A549 (cell line): Measurements from ENCODE around the gene PCED1B.

Experiments
- RAD21 ChIP-seq, 2 experiments: fragments of >200 bp in 1 of 2; sonication (Bioruptor Twin) in 1 of 2; formaldehyde crosslinking in 1 of 2; IDR thresholded peaks in 1 of 2; conservative IDR thresholded peaks in 1 of 2; 2 replicates in 1 of 2; 3 replicates in 1 of 2; pipeline ENCODE4 v1.6.1; 2012 to 2018; ENCODE audit warnings: inconsistent platforms in 1 of 2
- SMC3 ChIP-seq: fragments of >200 bp; sonication (Bioruptor Twin); formaldehyde crosslinking; IDR thresholded peaks from 3 replicates; pipeline ENCODE4 v1.6.1; 2018; ENCODE audit warnings: inconsistent platforms
- TF ChIP-seq, protein P1 (sequence below): fragments of >200 bp; sonication (Bioruptor Twin); formaldehyde crosslinking; IDR thresholded peaks from 3 replicates; pipeline ENCODE4 v1.5.1; 2016
- TF ChIP-seq, protein P2 (sequence below): IDR thresholded peaks from 2 replicates; pipeline ENCODE4 v1.6.1; 2012

DNA sequence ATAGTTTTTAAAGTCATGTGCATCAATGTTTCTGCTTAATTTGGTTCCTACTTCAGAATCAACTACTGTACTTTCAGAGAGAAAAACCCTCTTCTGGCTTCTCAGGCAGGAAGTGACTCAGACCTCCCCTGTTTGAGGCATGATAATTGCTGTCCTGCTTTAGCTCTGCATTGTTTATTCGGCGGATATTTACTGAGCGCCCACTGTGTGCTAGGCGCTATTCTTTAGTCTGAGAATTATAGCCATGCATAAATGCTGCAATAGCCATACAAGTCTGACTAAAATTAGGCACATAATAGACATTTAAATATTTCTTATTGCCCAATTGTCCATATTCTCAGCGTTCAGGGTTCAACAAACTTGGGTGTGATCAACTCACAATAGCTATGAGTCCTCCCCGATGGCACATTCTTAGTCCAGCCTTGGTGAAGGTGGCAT is 6.4 kb downstream of the PCED1B start:
- TF ChIP-seq RAD21 (conservative IDR thresholded peaks at IDR 0.05 in 1 of 2, IDR thresholded peaks at IDR 0.05 in 1 of 2) (peak; percentile 23 to 69; a peak in 3 of 5 replicates), SMC3 (peak; percentile 48; the same call in 1 of the 3 replicates)
- TF ChIP-seq, protein P1, sequence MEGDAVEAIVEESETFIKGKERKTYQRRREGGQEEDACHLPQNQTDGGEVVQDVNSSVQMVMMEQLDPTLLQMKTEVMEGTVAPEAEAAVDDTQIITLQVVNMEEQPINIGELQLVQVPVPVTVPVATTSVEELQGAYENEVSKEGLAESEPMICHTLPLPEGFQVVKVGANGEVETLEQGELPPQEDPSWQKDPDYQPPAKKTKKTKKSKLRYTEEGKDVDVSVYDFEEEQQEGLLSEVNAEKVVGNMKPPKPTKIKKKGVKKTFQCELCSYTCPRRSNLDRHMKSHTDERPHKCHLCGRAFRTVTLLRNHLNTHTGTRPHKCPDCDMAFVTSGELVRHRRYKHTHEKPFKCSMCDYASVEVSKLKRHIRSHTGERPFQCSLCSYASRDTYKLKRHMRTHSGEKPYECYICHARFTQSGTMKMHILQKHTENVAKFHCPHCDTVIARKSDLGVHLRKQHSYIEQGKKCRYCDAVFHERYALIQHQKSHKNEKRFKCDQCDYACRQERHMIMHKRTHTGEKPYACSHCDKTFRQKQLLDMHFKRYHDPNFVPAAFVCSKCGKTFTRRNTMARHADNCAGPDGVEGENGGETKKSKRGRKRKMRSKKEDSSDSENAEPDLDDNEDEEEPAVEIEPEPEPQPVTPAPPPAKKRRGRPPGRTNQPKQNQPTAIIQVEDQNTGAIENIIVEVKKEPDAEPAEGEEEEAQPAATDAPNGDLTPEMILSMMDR: no peak
- TF ChIP-seq, protein P2, sequence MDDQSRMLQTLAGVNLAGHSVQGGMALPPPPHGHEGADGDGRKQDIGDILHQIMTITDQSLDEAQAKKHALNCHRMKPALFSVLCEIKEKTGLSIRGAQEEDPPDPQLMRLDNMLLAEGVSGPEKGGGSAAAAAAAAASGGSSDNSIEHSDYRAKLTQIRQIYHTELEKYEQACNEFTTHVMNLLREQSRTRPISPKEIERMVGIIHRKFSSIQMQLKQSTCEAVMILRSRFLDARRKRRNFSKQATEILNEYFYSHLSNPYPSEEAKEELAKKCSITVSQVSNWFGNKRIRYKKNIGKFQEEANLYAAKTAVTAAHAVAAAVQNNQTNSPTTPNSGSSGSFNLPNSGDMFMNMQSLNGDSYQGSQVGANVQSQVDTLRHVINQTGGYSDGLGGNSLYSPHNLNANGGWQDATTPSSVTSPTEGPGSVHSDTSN: peak; percentile 71
